Trophoblast cell (in vitro differentiated cells and primary cell): ENCODE data around the gene STXBP5L.
"Not testable (repeated sequence)": the region's sequence is repeated elsewhere in the genome, so short reads cannot be mapped to it uniquely, and the experiment has no call there.

Experiments
- DNase-seq, 2 donors: peaks; one replicate each; pipeline ENCODE4 v3.0.0-alpha.2; 2016
- H2AFZ ChIP-seq: 2 replicates; pipeline ENCODE4 v1.6.1; 2013; ENCODE audit warnings: low read length, moderate library complexity, mild to moderate bottlenecking; ENCODE audit not compliant: insufficient read depth, poor library complexity
- H2AK5ac ChIP-seq: 2 replicates; pipeline ENCODE4 v1.6.1; 2013; ENCODE audit warnings: mild to moderate bottlenecking, low read length
- H2BK120ac ChIP-seq: 2 replicates; pipeline ENCODE4 v1.6.1; 2013; ENCODE audit warnings: low read length, mild to moderate bottlenecking, moderate library complexity; ENCODE audit not compliant: insufficient read depth, poor library complexity
- H2BK12ac ChIP-seq: 2 replicates; pipeline ENCODE4 v1.6.1; 2013; ENCODE audit warnings: mild to moderate bottlenecking, low read length, moderate library complexity
- H2BK5ac ChIP-seq: 2 replicates; pipeline ENCODE4 v1.6.1; 2013; ENCODE audit warnings: low read length, low read depth, moderate library complexity, mild to moderate bottlenecking; ENCODE audit not compliant: poor library complexity
- H3K14ac ChIP-seq: 2 replicates; pipeline ENCODE4 v1.6.1; 2013; ENCODE audit warnings: mild to moderate bottlenecking, low read length
- H3K18ac ChIP-seq: 2 replicates; pipeline ENCODE4 v1.6.1; 2013; ENCODE audit warnings: mild to moderate bottlenecking, low read length
- H3K23ac ChIP-seq: 2 replicates; pipeline ENCODE4 v1.6.1; 2013; ENCODE audit warnings: low read length
- H3K27ac ChIP-seq: 2 replicates; pipeline ENCODE4 v1.5.1; 2013; ENCODE audit warnings: low read depth, mild to moderate bottlenecking, inconsistent platforms, low read length, moderate library complexity
- H3K27me3 ChIP-seq: 2 replicates; pipeline ENCODE4 v1.6.1; 2013; ENCODE audit warnings: inconsistent platforms, mild to moderate bottlenecking, low read length, moderate library complexity; ENCODE audit not compliant: insufficient read depth
- H3K36me3 ChIP-seq, 2 experiments: 1 replicate in 1 of 2; 2 replicates in 1 of 2; pipeline ENCODE4 v1.6.1; 2013; ENCODE audit warnings: low read length in 2 of 2, mild to moderate bottlenecking in 2 of 2, moderate library complexity in 1 of 2; ENCODE audit not compliant: insufficient read depth in 2 of 2, control insufficient read depth in 1 of 2
- H3K4ac ChIP-seq: 2 replicates; pipeline ENCODE4 v1.6.1; 2013; ENCODE audit warnings: low read depth, mild to moderate bottlenecking, low read length, moderate library complexity
- H3K4me1 ChIP-seq, 2 experiments: 1 replicate in 1 of 2; 2 replicates in 1 of 2; pipeline ENCODE4 v1.6.1; 2013; ENCODE audit warnings: low read length in 2 of 2, mild to moderate bottlenecking in 2 of 2, moderate library complexity in 1 of 2; ENCODE audit not compliant: insufficient read depth in 2 of 2, control insufficient read depth in 1 of 2
- H3K4me2 ChIP-seq: 2 replicates; pipeline ENCODE4 v1.6.1; 2013; ENCODE audit warnings: inconsistent platforms, mild to moderate bottlenecking, low read length, moderate library complexity
- H3K4me3 ChIP-seq: 2 replicates; pipeline ENCODE4 v1.5.1; 2013; ENCODE audit warnings: mild to moderate bottlenecking, low read depth, low read length, inconsistent platforms
- H3K79me1 ChIP-seq: one replicate; pipeline ENCODE4 v1.6.1; 2013; ENCODE audit warnings: low read length
- H3K79me2 ChIP-seq: 2 replicates; pipeline ENCODE4 v1.6.1; 2013; ENCODE audit warnings: low read length, mild to moderate bottlenecking; ENCODE audit not compliant: control insufficient read depth, insufficient read depth, poor library complexity
- H3K9ac ChIP-seq: 2 replicates; pipeline ENCODE4 v1.6.1; 2013; ENCODE audit warnings: mild to moderate bottlenecking, low read length
- H3K9me3 ChIP-seq: 2 replicates; pipeline ENCODE4 v1.6.1; 2013; ENCODE audit warnings: low read depth, mild to moderate bottlenecking, control low read depth, inconsistent platforms, low read length; ENCODE audit not compliant: insufficient read depth
- H4K12ac ChIP-seq: 2 replicates; pipeline ENCODE4 v1.6.1; 2013; ENCODE audit warnings: low read depth, mild to moderate bottlenecking, low read length, moderate library complexity
- H4K8ac ChIP-seq: 2 replicates; pipeline ENCODE4 v1.6.1; 2013; ENCODE audit warnings: low read depth, mild to moderate bottlenecking, low read length, moderate library complexity
- H4K91ac ChIP-seq: one replicate; pipeline ENCODE4 v1.6.1; 2013; ENCODE audit warnings: low read depth, mild to moderate bottlenecking, low read length, moderate library complexity
- WGBS: extraction: QIAGEN DNeasy Blood & Tissue Kit; methylation state at CpG from one replicate; pipeline ENCODE4 v1.1.7; 2013; ENCODE audit warnings: missing lambda C conversion rate; ENCODE audit not compliant: insufficient read length, insufficient coverage; ENCODE audit errors: extremely low coverage; 5-methylcytosine and 5-hydroxymethylcytosine counted together

The STXBP5L gene

GRCh38 chr3:121443456-121443855 is 535.5 kb downstream of the STXBP5L start:
- WGBS, result no CpG with 5 or more reads among the region's 1 CpG
- no peak overlapping the region for H4K91ac ChIP-seq
- no peak overlapping the region for H3K4me3 ChIP-seq
- no peak overlapping the region for H3K27ac ChIP-seq
- no peak overlapping the region for H3K4me2 ChIP-seq
- H3K79me2 ChIP-seq, result no peaks in the 10 kb centered on the region
- H4K12ac ChIP-seq, result no peak overlapping the region
- no peaks in the 10 kb centered on the region for H3K27me3 ChIP-seq
- no peak overlapping the region for H2AFZ ChIP-seq
- no peak overlapping the region for H2BK12ac ChIP-seq
- no peaks in the 10 kb centered on the region for H3K9me3 ChIP-seq
- H4K8ac ChIP-seq, result no peak overlapping the region
- H3K79me1 ChIP-seq, result no peaks in the 10 kb centered on the region
- no peak overlapping the region for H3K18ac ChIP-seq
- H3K14ac ChIP-seq, result no peak overlapping the region
- no peaks in the 10 kb centered on the region for H3K36me3 ChIP-seq
- H2BK120ac ChIP-seq, result no peak overlapping the region
- H3K4ac ChIP-seq, result no peak overlapping the region
- H3K23ac ChIP-seq, result no peak overlapping the region
- H3K9ac ChIP-seq, result no peak overlapping the region
- H3K4me1 ChIP-seq, result no peaks in the 10 kb centered on the region
- H2BK5ac ChIP-seq, result no peak overlapping the region
- H2AK5ac ChIP-seq, result no peak overlapping the region
- DNase-seq, result no peak

- not testable (repeated sequence) for H4K12ac ChIP-seq, H3K4ac ChIP-seq, H2BK12ac ChIP-seq, H3K18ac ChIP-seq, H3K4me1 ChIP-seq, H3K23ac ChIP-seq, H3K27ac ChIP-seq, H3K36me3 ChIP-seq, H3K27me3 ChIP-seq, H3K79me1 ChIP-seq, H4K91ac ChIP-seq, H3K4me3 ChIP-seq, H2AK5ac ChIP-seq, H2BK5ac ChIP-seq, H4K8ac ChIP-seq, H3K79me2 ChIP-seq, H2BK120ac ChIP-seq, DNase-seq, H3K14ac ChIP-seq, H3K4me2 ChIP-seq, H3K9ac ChIP-seq, H2AFZ ChIP-seq, H3K9me3 ChIP-seq
- no CpG with 5 or more reads among the region's 12 CpGs for WGBS
Measured at GRCh38 chr3:121451752-121452151, 543.7 kb downstream of the STXBP5L start.

GRCh38 chr3:121462565-121462964 is 554.6 kb downstream of the STXBP5L start:
- Histone ChIP-seq H3K4ac (no peak overlapping the region), H3K27me3 (no peaks in the 10 kb centered on the region), H3K9ac (no peak overlapping the region), H3K27ac (no peak overlapping the region), H2AFZ (no peak overlapping the region), H2AK5ac (no peak overlapping the region), H3K79me2 (no peaks in the 10 kb centered on the region), H4K91ac (no peak overlapping the region), H2BK120ac (no peak overlapping the region), H2BK5ac (no peak overlapping the region), H3K14ac (no peak overlapping the region), H4K8ac (no peak overlapping the region), H3K9me3 (no peaks in the 10 kb centered on the region), H2BK12ac (no peak overlapping the region), H3K4me1 (no peaks in the 10 kb centered on the region), H3K18ac (no peak overlapping the region), H4K12ac (no peak overlapping the region), H3K23ac (no peak overlapping the region), H3K4me2 (no peak overlapping the region), H3K79me1 (no peaks in the 10 kb centered on the region), H3K4me3 (no peak overlapping the region), H3K36me3 (peaks cover 12 to 16% of the 10 kb centered on the region in 2 experiments)
- no peak for DNase-seq
- no CpG with 5 or more reads among the region's 3 CpGs for whole genome bisulfite sequencing

GRCh38 chr3:121463745-121464144 is 555.7 kb downstream of the STXBP5L start:
- no peaks in the 10 kb centered on the region for H3K79me1 ChIP-seq
- H2AFZ ChIP-seq, result no peak overlapping the region
- H3K4ac ChIP-seq, result no peak overlapping the region
- no peaks in the 10 kb centered on the region for H3K9me3 ChIP-seq
- H3K9ac ChIP-seq, result no peak overlapping the region
- H3K4me3 ChIP-seq, result no peak overlapping the region
- no peak overlapping the region for H3K27ac ChIP-seq
- H2BK120ac ChIP-seq, result no peak overlapping the region
- H3K4me2 ChIP-seq, result no peak overlapping the region
- H2AK5ac ChIP-seq, result no peak overlapping the region
- no peak for DNase-seq
- H4K8ac ChIP-seq, result no peak overlapping the region
- H4K12ac ChIP-seq, result no peak overlapping the region
- no peaks in the 10 kb centered on the region for H3K79me2 ChIP-seq
- peaks cover 9 to 14% of the 10 kb centered on the region in 2 experiments for H3K36me3 ChIP-seq
- no peak overlapping the region for H3K23ac ChIP-seq
- H3K4me1 ChIP-seq, result no peaks in the 10 kb centered on the region
- H3K27me3 ChIP-seq, result no peaks in the 10 kb centered on the region
- H2BK12ac ChIP-seq, result no peak overlapping the region
- H3K14ac ChIP-seq, result no peak overlapping the region
- no peak overlapping the region for H4K91ac ChIP-seq
- H2BK5ac ChIP-seq, result no peak overlapping the region
- no peak overlapping the region for H3K18ac ChIP-seq
